Measurements from ENCODE around the gene EBF3.

EBF3 gene

GRCh38 chr10:129833994-129834739 lies 129.9 kb downstream of the EBF3 start:
- DNase-seq (ENCODE audit: low read depth), result no peak

GRCh38 chr10:129833468-129833950 lies 130.6 kb downstream of the EBF3 start:
- no peak for DNase-seq (ENCODE audit: low read depth)

GRCh38 chr10:129832573-129833467 lies 131.3 kb downstream of the EBF3 start:
- no peak for DNase-seq (ENCODE audit: low read depth)

- DNase-seq (ENCODE audit: low read depth), result no peak
Measured at GRCh38 chr10:129831150-129831549, 132.9 kb downstream of the EBF3 start.

GRCh38 chr10:129825826-129826225 lies 138.2 kb downstream of the EBF3 start:
- no peak for DNase-seq (ENCODE audit: low read depth)

- no peak for DNase-seq (ENCODE audit: low read depth)
Measured at GRCh38 chr10:129825221-129825620, 138.9 kb downstream of the EBF3 start.

GRCh38 chr10:129820451-129820850 lies 143.6 kb downstream of the EBF3 start:
- DNase-seq (ENCODE audit: low read depth), result no peak

GRCh38 chr10:129816656-129817045 lies 147.4 kb downstream of the EBF3 start:
- no peak for DNase-seq (ENCODE audit: low read depth)

GRCh38 chr10:129815898-129816655 lies 148.0 kb downstream of the EBF3 start:
- no peak for DNase-seq (ENCODE audit: low read depth)

- DNase-seq (ENCODE audit: low read depth), result no peak
Measured at GRCh38 chr10:129814681-129815646, 149.1 kb downstream of the EBF3 start.

GRCh38 chr10:129812398-129812797 lies 151.7 kb downstream of the EBF3 start:
- no peak for DNase-seq (ENCODE audit: low read depth)

- no peak for DNase-seq (ENCODE audit: low read depth)
Measured at GRCh38 chr10:129811208-129811607, 152.9 kb downstream of the EBF3 start.

- no peak for DNase-seq (ENCODE audit: low read depth)
Measured at GRCh38 chr10:129809841-129810240, 154.2 kb downstream of the EBF3 start.

- DNase-seq (ENCODE audit: low read depth), result no peak
Measured at GRCh38 chr10:129809431-129809830, 154.6 kb downstream of the EBF3 start.

- no peak for DNase-seq (ENCODE audit: low read depth)
Measured at GRCh38 chr10:129808092-129808983, 155.7 kb downstream of the EBF3 start.

GRCh38 chr10:129807211-129807610 lies 156.9 kb downstream of the EBF3 start:
- no peak for DNase-seq (ENCODE audit: low read depth)

GRCh38 chr10:129800796-129801340 lies 163.2 kb downstream of the EBF3 start:
- DNase-seq (ENCODE audit: low read depth), result no peak

- no peak for DNase-seq (ENCODE audit: low read depth)
Measured at GRCh38 chr10:129799942-129800341, 164.1 kb downstream of the EBF3 start.

GRCh38 chr10:129796710-129797420 lies 167.2 kb downstream of the EBF3 start:
- no peak for DNase-seq (ENCODE audit: low read depth)
